ENCODE results near the gene CHN1. TPM values are rescaled to one million over a fixed set of nuclear protein-coding genes. Genes with fewer than 3 reads are reported as not detected.

CHN1 gene
- total RNA-seq, 4 donors from 2014 or later = 11.8 to 56.7 (median 18.1) TPM

- Histone ChIP-seq H3K27ac (no peak overlapping the region), H3K36me3 (no peaks in the 10 kb centered on the region), H3K27me3 (no peaks in the 10 kb centered on the region), H3K4me1 (no peaks in the 10 kb centered on the region), H3K4me3 (no peak overlapping the region), H3K9me3 (no peaks in the 10 kb centered on the region)
- intact Hi-C loops (cut with DNase I; ENCODE audit: low total_unique reads) = no loop called here
- no peak for TF ChIP-seq POLR2A (IDR thresholded peaks at IDR 0.05)
- no peak for TF ChIP-seq CTCF (IDR thresholded peaks at IDR 0.05)
- DNase-seq = no peak
These were observed 248.4 kb downstream of the CHN1 start for GRCh38 chr2:174756743-174757142.

GRCh38 chr2:174753038-174753633 is 252.0 kb downstream of the CHN1 start:
- H3K36me3 ChIP-seq = no peaks in the 10 kb centered on the region
- TF ChIP-seq POLR2A (IDR thresholded peaks at IDR 0.05) (no peak), CTCF (IDR thresholded peaks at IDR 0.05) (no peak)
- H3K4me3 ChIP-seq = no peak overlapping the region
- intact Hi-C loops (cut with DNase I; ENCODE audit: low total_unique reads) = no loop called here
- no peaks in the 10 kb centered on the region for H3K27me3 ChIP-seq
- no peak overlapping the region for H3K27ac ChIP-seq
- H3K4me1 ChIP-seq = no peaks in the 10 kb centered on the region
- no peak for DNase-seq
- no peaks in the 10 kb centered on the region for H3K9me3 ChIP-seq

- H3K4me3 ChIP-seq = no peak overlapping the region
- no peaks in the 10 kb centered on the region for H3K4me1 ChIP-seq
- TF ChIP-seq CTCF (IDR thresholded peaks at IDR 0.05) (no peak), POLR2A (IDR thresholded peaks at IDR 0.05) (no peak)
- H3K27ac ChIP-seq = no peak overlapping the region
- intact Hi-C loops (cut with DNase I; ENCODE audit: low total_unique reads) = no loop called here
- H3K9me3 ChIP-seq = no peaks in the 10 kb centered on the region
- H3K36me3 ChIP-seq = no peaks in the 10 kb centered on the region
- DNase-seq = no peak
- no peaks in the 10 kb centered on the region for H3K27me3 ChIP-seq
These were observed 252.7 kb downstream of the CHN1 start for GRCh38 chr2:174752403-174753037.

DNA sequence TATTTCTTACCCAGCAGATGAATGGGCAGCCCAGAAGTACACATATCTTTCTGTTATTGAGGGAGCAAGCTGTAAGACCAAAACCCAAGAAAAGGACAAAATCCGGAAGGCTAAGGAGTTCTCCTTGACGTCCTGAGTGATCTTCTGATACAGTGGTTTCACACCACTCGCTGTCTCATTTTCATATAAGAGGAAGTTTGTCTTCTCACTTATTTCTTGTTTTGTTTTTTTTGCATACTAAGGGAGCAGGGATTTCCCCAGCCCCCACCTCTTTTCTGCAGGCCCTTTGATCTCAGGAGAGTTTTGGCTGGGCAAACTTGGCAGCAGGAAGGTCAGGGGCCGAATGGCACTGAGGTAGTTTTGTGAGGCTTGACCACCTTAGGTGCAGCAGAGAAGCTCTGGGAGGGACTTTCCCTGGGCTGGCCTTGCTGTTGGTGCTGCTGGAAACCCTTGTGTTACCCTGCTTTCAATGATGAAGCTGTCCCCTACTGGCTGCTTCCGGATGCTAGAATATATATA is 254.2 kb downstream of the CHN1 start:
- intact Hi-C loops (cut with DNase I; ENCODE audit: low total_unique reads) = no loop called here
- no peak for DNase-seq
- H3K27ac ChIP-seq = no peak overlapping the region
- TF ChIP-seq CTCF (IDR thresholded peaks at IDR 0.05) (no peak), POLR2A (IDR thresholded peaks at IDR 0.05) (no peak)
- H3K9me3 ChIP-seq = no peaks in the 10 kb centered on the region
- no peak overlapping the region for H3K4me3 ChIP-seq
- no peaks in the 10 kb centered on the region for H3K36me3 ChIP-seq
- no peaks in the 10 kb centered on the region for H3K4me1 ChIP-seq
- no peaks in the 10 kb centered on the region for H3K27me3 ChIP-seq

GRCh38 chr2:174749793-174750192 is 255.4 kb downstream of the CHN1 start:
- H3K4me1 ChIP-seq = no peaks in the 10 kb centered on the region
- H3K36me3 ChIP-seq = no peaks in the 10 kb centered on the region
- DNase-seq = no peak
- intact Hi-C loops (cut with DNase I; ENCODE audit: low total_unique reads) = no loop called here
- TF ChIP-seq CTCF (IDR thresholded peaks at IDR 0.05) = no peak
- no peak for TF ChIP-seq POLR2A (IDR thresholded peaks at IDR 0.05)
- H3K27ac ChIP-seq = no peak overlapping the region
- H3K9me3 ChIP-seq = no peaks in the 10 kb centered on the region
- H3K4me3 ChIP-seq = no peak overlapping the region
- H3K27me3 ChIP-seq = no peaks in the 10 kb centered on the region
